H1 (cell line): ENCODE data around the gene LYL1. TPM values are rescaled to one million over a fixed set of nuclear protein-coding genes. Genes with fewer than 3 reads are reported as not detected.

ENCODE experiments used
- CTCF ChIA-PET: fragments of 300-600 bp; sonication (Branson Sonifier 250); formaldehyde crosslinking; loops from one replicate; lab custom pipeline; 2021; ENCODE audit not compliant: partially characterized antibody; lab: Charles Lee
- POLR2A ChIA-PET: fragments of 300-600 bp; sonication (Branson Sonifier 250); formaldehyde crosslinking; loops from one replicate; lab custom pipeline; 2021; ENCODE audit warnings: inconsistent platforms; ENCODE audit not compliant: partially characterized antibody; lab: Charles Lee
- DNase-seq, 2 experiments: peaks; one replicate each; pipeline versions ENCODE4 v3.0.0 to v3.0.0-alpha.2; 2010 to 2022; ENCODE audit warnings: low spot score in 2 of 2, low read depth in 1 of 2, mixed read lengths in 1 of 2
- FAIRE-seq: peaks from 2 replicates; lab custom pipeline; 2011; peaks lifted over from hg19 to GRCh38; lab: Jason Lieb, UNC
- H2AFZ ChIP-seq: 2 replicates; pipeline ENCODE4 v1.8.1; 2012; ENCODE audit warnings: low read length, inconsistent platforms
- H2AK5ac ChIP-seq: 2 replicates; pipeline ENCODE4 v1.6.1; 2013; ENCODE audit warnings: low read depth, low read length
- H2BK120ac ChIP-seq: replicated peaks from 2 replicates; pipeline ENCODE3; 2013; ENCODE audit warnings: low read depth, low read length, inconsistent platforms
- H2BK12ac ChIP-seq: 2 replicates; pipeline ENCODE4 v1.6.1; 2013; ENCODE audit warnings: low read depth, low read length
- H2BK15ac ChIP-seq: 2 replicates; pipeline ENCODE4 v1.6.1; 2013; ENCODE audit warnings: low read length
- H2BK20ac ChIP-seq: 2 replicates; pipeline ENCODE4 v1.6.1; 2013; ENCODE audit warnings: low read length
- H2BK5ac ChIP-seq: 2 replicates; pipeline ENCODE4 v1.6.1; 2013; ENCODE audit warnings: low read depth, low read length
- H3K14ac ChIP-seq: 2 replicates; pipeline ENCODE4 v1.6.1; 2013; ENCODE audit warnings: inconsistent platforms; ENCODE audit not compliant: insufficient read length
- H3K18ac ChIP-seq: 2 replicates; pipeline ENCODE4 v1.6.1; 2013; ENCODE audit warnings: low read length; ENCODE audit errors: extremely low read depth
- H3K23ac ChIP-seq: 2 replicates; pipeline ENCODE4 v1.6.1; 2013; ENCODE audit warnings: inconsistent platforms; ENCODE audit not compliant: insufficient read length
- H3K23me2 ChIP-seq: 2 replicates; pipeline ENCODE4 v1.6.1; 2013; ENCODE audit warnings: low read depth, low read length
- H3K27ac ChIP-seq: 2 replicates; pipeline ENCODE4 v1.6.1; 2011; ENCODE audit warnings: low read depth, low read length, inconsistent platforms
- H3K27me3 ChIP-seq, 4 experiments: replicated peaks in 1 of 4; 1 replicate in 1 of 4; 2 replicates in 3 of 4; pipeline versions ENCODE4 v1.6.1 to v1.8.1; 2011 to 2013; ENCODE audit warnings: low read length in 3 of 4, mild to moderate bottlenecking in 3 of 4, inconsistent platforms in 2 of 4, mixed read lengths in 2 of 4, moderate library complexity in 1 of 4; ENCODE audit not compliant: control insufficient read depth in 3 of 4, insufficient read depth in 3 of 4; ENCODE audit errors: extremely low read depth in 1 of 4
- H3K36me3 ChIP-seq, 4 experiments: 2 replicates each; pipeline versions ENCODE4 v1.6.1 to v1.8.1; 2011 to 2013; ENCODE audit warnings: mild to moderate bottlenecking in 4 of 4, low read length in 3 of 4, moderate library complexity in 2 of 4, control low read depth in 1 of 4, inconsistent platforms in 1 of 4; ENCODE audit not compliant: insufficient read depth in 4 of 4, control insufficient read depth in 2 of 4
- H3K4ac ChIP-seq: replicated peaks from 2 replicates; pipeline ENCODE3; 2013; ENCODE audit warnings: low read length, low read depth, mixed read lengths, inconsistent platforms; ENCODE audit not compliant: insufficient read length
- H3K4me1 ChIP-seq, 4 experiments: replicated peaks in 1 of 4; 1 replicate in 1 of 4; 2 replicates in 3 of 4; pipeline versions ENCODE4 v1.6.1 to v1.8.1; 2011 to 2013; ENCODE audit warnings: low read length in 3 of 4, inconsistent platforms in 2 of 4, mixed read lengths in 1 of 4; ENCODE audit not compliant: insufficient read depth in 4 of 4, control insufficient read depth in 3 of 4
- H3K4me2 ChIP-seq, 2 experiments: 2 replicates each; pipeline versions ENCODE4 v1.6.1 to v1.8.1; 2011 to 2013; ENCODE audit warnings: low read depth in 2 of 2, low read length in 2 of 2, control low read depth in 1 of 2, inconsistent platforms in 1 of 2, mild to moderate bottlenecking in 1 of 2; ENCODE audit not compliant: insufficient read depth in 1 of 2
- H3K4me3 ChIP-seq, 4 experiments: fragments of 200-600, 300-600 bp in 1 of 4; sonication (generic), shearing (Covaris generic), sonication (Bioruptor Twin) in 1 of 4; 2 replicates each; pipeline versions ENCODE4 v1.5.1 to v1.8.1; 2011 to 2016; ENCODE audit warnings: low read length in 4 of 4, low read depth in 3 of 4, control low read depth in 2 of 4, inconsistent platforms in 2 of 4, mild to moderate bottlenecking in 2 of 4, mixed read lengths in 1 of 4, moderate library complexity in 1 of 4; ENCODE audit not compliant: insufficient read depth in 2 of 4; ENCODE audit errors: extremely low read depth in 1 of 4
- H3K56ac ChIP-seq: replicated peaks from 2 replicates; pipeline ENCODE3; 2013; ENCODE audit warnings: low read depth, mild to moderate bottlenecking, mixed read lengths, low read length, inconsistent platforms; ENCODE audit not compliant: insufficient read length
- H3K79me1 ChIP-seq: 2 replicates; pipeline ENCODE4 v1.6.1; 2013; ENCODE audit warnings: low read depth, low read length, control low read depth
- H3K79me2 ChIP-seq, 2 experiments: 2 replicates each; pipeline versions ENCODE4 v1.6.1 to v1.8.1; 2012 to 2013; ENCODE audit warnings: low read length in 2 of 2, mild to moderate bottlenecking in 2 of 2, inconsistent platforms in 1 of 2; ENCODE audit not compliant: insufficient read depth in 2 of 2, control insufficient read depth in 1 of 2
- H3K9ac ChIP-seq, 4 experiments: replicated peaks in 1 of 4; 1 replicate in 1 of 4; 2 replicates in 3 of 4; pipeline versions ENCODE4 v1.6.1 to v1.8.1; 2011 to 2013; ENCODE audit warnings: low read depth in 3 of 4, low read length in 3 of 4, control low read depth in 2 of 4, mild to moderate bottlenecking in 2 of 4, moderate library complexity in 2 of 4, inconsistent platforms in 1 of 4; ENCODE audit errors: extremely low read depth in 1 of 4
- H3K9me3 ChIP-seq, 2 experiments: 2 replicates each; pipeline versions ENCODE4 v1.6.1 to v1.8.1; 2012 to 2013; ENCODE audit warnings: mild to moderate bottlenecking in 2 of 2, moderate library complexity in 2 of 2, control low read depth in 1 of 2, inconsistent platforms in 1 of 2, low read depth in 1 of 2, low read length in 1 of 2, mixed read lengths in 1 of 2; ENCODE audit not compliant: insufficient read depth in 2 of 2
- H4K20me1 ChIP-seq, 2 experiments: replicated peaks in 1 of 2; 2 replicates each; pipeline versions ENCODE3 to v1.8.1; 2011 to 2013; ENCODE audit warnings: inconsistent platforms in 2 of 2, low read length in 2 of 2, mild to moderate bottlenecking in 1 of 2; ENCODE audit not compliant: insufficient read depth in 2 of 2, control insufficient read depth in 1 of 2
- H4K5ac ChIP-seq: 2 replicates; pipeline ENCODE4 v1.6.1; 2013; ENCODE audit warnings: low read length, low read depth, mixed read lengths, inconsistent platforms; ENCODE audit not compliant: insufficient read length
- H4K8ac ChIP-seq: 2 replicates; pipeline ENCODE4 v1.8.0; 2013; ENCODE audit warnings: mild to moderate bottlenecking, moderate library complexity, low read length, inconsistent platforms; ENCODE audit not compliant: insufficient read depth; ENCODE audit errors: extremely low read depth
- H4K91ac ChIP-seq: replicated peaks from 2 replicates; pipeline ENCODE3; 2013; ENCODE audit warnings: low read length, mixed read lengths, inconsistent platforms; ENCODE audit not compliant: insufficient read length
- BRCA1 ChIP-seq: IDR thresholded peaks from 2 replicates; pipeline ENCODE4 v1.6.1; 2012; ENCODE audit warnings: low read depth, low read length, improper control_type of control experiment
- HDAC6 ChIP-seq: IDR thresholded peaks from one replicate; pipeline ENCODE4 v1.7.1; 2012; ENCODE audit warnings: low read depth, mild to moderate bottlenecking, inconsistent platforms, low read length, moderate library complexity
- KDM4A ChIP-seq: IDR thresholded peaks from one replicate; pipeline ENCODE4 v1.7.1; 2012; ENCODE audit warnings: low read depth, mild to moderate bottlenecking, moderate library complexity, low read length, inconsistent platforms; ENCODE audit not compliant: severe bottlenecking
- POU5F1 ChIP-seq: IDR thresholded peaks from 2 replicates; pipeline ENCODE4 v1.6.1; 2011; ENCODE audit warnings: low read depth, mild to moderate bottlenecking, low read length, moderate library complexity
- RFX5 ChIP-seq: IDR thresholded peaks from 2 replicates; pipeline ENCODE4 v1.6.1; 2011; ENCODE audit warnings: low read depth, low read length, improper control_type of control experiment, borderline replicate concordance
- RNF2 ChIP-seq: fragments of 200-900, 300-1000 bp; sonication (generic); IDR thresholded peaks from 2 replicates; pipeline ENCODE4 v1.7.1; 2016; ENCODE audit warnings: borderline replicate concordance, low read depth, mild to moderate bottlenecking, antibody characterized with exemption, low read length; ENCODE audit not compliant: poor library complexity, severe bottlenecking; ENCODE audit errors: missing control alignments
- SRF ChIP-seq: IDR thresholded peaks from 2 replicates; pipeline ENCODE4 v1.6.1; 2011; ENCODE audit warnings: mild to moderate bottlenecking, low read depth, low read length, moderate library complexity
- SUZ12 ChIP-seq: fragments of 200-600 bp; sonication (generic); IDR thresholded peaks from 2 replicates; pipeline ENCODE4 v1.6.1; 2012; ENCODE audit warnings: mild to moderate bottlenecking, inconsistent platforms, low read length, moderate library complexity, mixed read lengths
- TBP ChIP-seq: IDR thresholded peaks from 2 replicates; pipeline ENCODE4 v1.6.1; 2011; ENCODE audit warnings: low read depth, low read length, improper control_type of control experiment
- TCF12 ChIP-seq: IDR thresholded peaks from 2 replicates; pipeline ENCODE4 v1.6.1; 2011; ENCODE audit warnings: low read depth, mild to moderate bottlenecking, low read length
- USF2 ChIP-seq: IDR thresholded peaks from 2 replicates; pipeline ENCODE4 v1.6.1; 2011; ENCODE audit warnings: low read length, improper control_type of control experiment
- WGBS, 2 experiments: shearing (Covaris generic) in 1 of 2; methylation state at CpG; one replicate each; pipeline versions ENCODE4 v1.1.6 to v1.1.7; 2013 to 2015; ENCODE audit warnings: low lambda C conversion rate in 2 of 2, mixed read lengths in 2 of 2, inconsistent platforms in 1 of 2, low coverage in 1 of 2, missing lambda C conversion rate in 1 of 2; ENCODE audit not compliant: insufficient replicate concordance in 2 of 2, insufficient coverage in 1 of 2, insufficient read length in 1 of 2; ENCODE audit errors: extremely low coverage in 1 of 2, missing lambda C conversion rate in 1 of 2; 5-methylcytosine and 5-hydroxymethylcytosine counted together
- polyA plus RNA-seq, 7 experiments: library from polyadenylated mRNA; depleted of rRNA in 3 of 7; stranded (reverse) in 5 of 7; unstranded in 2 of 7; fragments of >200 nt in 5 of 7; fragments of 200-250 nt in 2 of 7; gene quantifications; 1 replicate in 5 of 7; 2 replicates in 1 of 7; 4 replicates in 1 of 7; pipeline versions ENCODE4 v1.2.1 to v1.2.3, GENCODE V29; 2011 to 2013; ENCODE audit warnings: missing spikeins in 2 of 7, mixed read lengths in 2 of 7
- total RNA-seq: library from RNA; stranded (reverse); fragmentation: NEBNext Ultra II Directional; extraction: Animal tissue kit (Norgen Biotek cat#: 25700); gene quantifications from 2 replicates; pipeline ENCODE4 v1.2.1, GENCODE V29; 2021

The LYL1 gene
- total and polyA plus RNA-seq, 2 of the 8 experiments (the other 6 are each of a cell fraction or from before 2014, with no cell fraction given), result 0.58 to 0.76 TPM

GRCh38 chr19:13056052-13056660 is 46.5 kb downstream of the LYL1 start:
- peaks cover 11% of the 10 kb centered on the region; the same call in 1 of the 2 replicates for H3K23me2 ChIP-seq
- H2BK20ac ChIP-seq, result 0 out of 2 replicates have a peak overlapping the region, but pooled peaks have one; percentile 18
- H2BK12ac ChIP-seq, result peak overlapping the region; percentile 95; the same call in 1 of the 2 replicates
- peak overlapping the region; percentile 9 to 51 (median 14); a peak in 5 of 8 replicates for H3K4me3 ChIP-seq
- no peak overlapping the region for H3K23ac ChIP-seq
- POLR2A ChIA-PET, result interaction anchor here (0.8 to 3.2 kb wide), 6 partner anchors 11 to 110 kb away, joined by 3 to 18 read pairs (median 4); partner anchors contain the start of gene RAD23A
- no peak overlapping the region for H2BK120ac ChIP-seq
- no peaks in the 10 kb centered on the region for H3K79me2 ChIP-seq
- no peak overlapping the region for H3K14ac ChIP-seq
- peak overlapping the region; percentile 61 for H3K4ac ChIP-seq
- DNase-seq (peak in 1 of 2 experiments; percentile 70), FAIRE-seq (no peak)
- H3K27me3 ChIP-seq, result peaks cover 89 to 100% (median 99%) of the 10 kb centered on the region in 4 experiments
- H4K5ac ChIP-seq, result no peak overlapping the region
- no peak overlapping the region for H2BK5ac ChIP-seq
- H3K18ac ChIP-seq, result peak overlapping the region; percentile 11
- no peak overlapping the region for H2AFZ ChIP-seq
- no peak overlapping the region for H3K27ac ChIP-seq
- H3K9me3 ChIP-seq, result no peaks in the 10 kb centered on the region
- no peaks in the 10 kb centered on the region for H3K79me1 ChIP-seq
- CTCF ChIA-PET, result interaction anchor here (0.6 to 48.8 kb wide), 9 partner anchors 6 to 913 kb away, joined by 3 to 1145 read pairs (median 140); no protein-coding TSS in a partner anchor
- H3K4me1 ChIP-seq, result peaks cover 7 to 48% (median 39%) of the 10 kb centered on the region in 4 experiments
- peaks cover 8 to 21% of the 10 kb centered on the region in 2 experiments for H4K20me1 ChIP-seq
- no peak overlapping the region; the same call in 1 of the 2 replicates for H4K8ac ChIP-seq
- H4K91ac ChIP-seq, result no peak overlapping the region
- peak overlapping the region; percentile 40; the same call in 1 of the 2 replicates for H2BK15ac ChIP-seq
- H3K36me3 ChIP-seq, result no peaks in the 10 kb centered on the region
- H3K4me2 ChIP-seq, result peak overlapping the region; percentile 66 to 82
- 12% methylated on average over 16 of the region's 17 CpGs; no CpG with 5 or more reads in 1 of the 2 experiments for WGBS, 2 experiments
- no peak overlapping the region for H3K56ac ChIP-seq
- no peak overlapping the region for H3K9ac ChIP-seq
- H2AK5ac ChIP-seq, result no peak overlapping the region; the same call in 1 of the 2 replicates
- peak; percentile 4 for TF ChIP-seq RNF2
- TF ChIP-seq TBP, result peak; percentile 38; the same call in 1 of the 2 replicates
- TF ChIP-seq HDAC6, result no peak
- TF ChIP-seq KDM4A, result no peak
- no peak for TF ChIP-seq SRF
- peak; percentile 76 for TF ChIP-seq SUZ12
- TF ChIP-seq TCF12, result no peak
- TF ChIP-seq USF2, result no peak
- TF ChIP-seq POU5F1, result no peak
- no peak for TF ChIP-seq BRCA1
- TF ChIP-seq RFX5, result no peak
